ENCODE results near the gene RGL1.
A peak's percentile ranks its signal among the peaks of the same experiment; 100 is the strongest.
"Not testable (repeated sequence)": the region's sequence is repeated elsewhere in the genome, so short reads cannot be mapped to it uniquely, and the experiment has no call there.

RGL1 gene

GRCh38 chr1:183804916-183805841 is at the start of gene RGL1:
Gene RGL1, plus strand, starts transcription at chr1:183805120. Its CDS starts 178 bp downstream, at chr1:183805298.
- in situ Hi-C loops (cut with HindIII; ENCODE audit: low pct_ligation_motif_present, low pct_unique_long_range_greater_than_20kb, low sequenced_read_pairs): no loop called here
- peak; percentile 66 for DNase-seq

DNA sequence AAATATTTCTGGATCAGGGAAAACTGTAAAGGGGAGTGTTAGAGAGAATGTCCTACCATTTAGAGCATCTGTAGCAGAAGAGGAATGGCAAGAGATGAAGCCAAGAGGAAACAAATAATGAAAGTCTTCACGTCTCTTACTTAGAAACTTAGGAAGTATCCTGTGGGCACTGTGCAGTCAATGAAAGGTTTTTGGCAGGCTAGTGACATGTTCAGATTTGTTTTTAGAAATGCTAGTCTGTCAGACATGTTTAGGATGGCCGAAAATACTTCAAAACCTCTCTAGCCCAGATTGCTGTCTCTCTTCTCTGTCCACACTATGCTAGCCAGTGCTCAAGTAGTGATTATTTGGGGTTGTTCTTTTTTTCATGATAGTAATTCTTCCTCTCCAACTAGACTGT is 48.6 kb upstream of the RGL1 start:
- in situ Hi-C loops (cut with HindIII; ENCODE audit: low pct_ligation_motif_present, low pct_unique_long_range_greater_than_20kb, low sequenced_read_pairs): no loop called here

DNA sequence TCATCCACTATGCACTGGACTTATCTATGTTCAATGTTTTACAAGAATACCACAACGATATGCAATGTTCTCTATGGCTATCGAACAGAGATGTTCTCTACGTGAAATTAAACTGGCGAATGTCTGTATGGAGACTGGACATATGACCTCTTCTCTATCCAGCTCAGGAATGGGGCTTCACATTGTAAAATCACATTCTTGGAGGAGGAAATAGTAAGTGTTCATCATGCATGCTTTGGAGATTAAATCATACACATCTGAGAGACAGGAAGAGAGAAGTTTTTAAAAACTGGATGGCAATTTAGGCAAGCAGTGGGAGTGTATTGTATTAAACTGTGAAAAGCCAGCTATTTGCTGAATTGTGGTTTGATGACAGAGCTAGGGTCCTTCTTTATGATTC is 47.9 kb upstream of the RGL1 start:
- DNase-seq: peak; percentile 73
- in situ Hi-C loops (cut with HindIII; ENCODE audit: low pct_ligation_motif_present, low pct_unique_long_range_greater_than_20kb, low sequenced_read_pairs): no loop called here

More for the DNA sequence above, 48.6 kb upstream of the RGL1 start:
- no peak for DNase-seq

DNA sequence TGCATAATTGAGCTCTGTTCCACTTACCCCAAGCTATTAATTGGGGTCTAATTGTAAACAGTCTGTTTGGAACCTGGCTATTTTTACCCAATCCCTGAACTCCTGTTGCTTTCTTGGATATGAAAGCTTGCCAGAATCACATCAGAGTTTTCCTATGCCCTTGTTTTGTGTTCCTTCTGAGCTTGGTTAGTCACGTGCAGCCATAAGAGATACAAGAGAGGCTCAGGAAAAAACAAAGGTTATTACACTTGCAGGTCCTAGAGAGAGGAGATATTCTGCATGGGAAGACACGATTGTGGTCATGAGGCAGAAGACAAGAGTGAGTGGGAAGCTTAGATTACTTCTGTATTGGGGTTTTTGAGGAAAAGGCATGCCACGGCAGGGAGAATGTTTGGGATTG is 46.0 kb upstream of the RGL1 start:
- in situ Hi-C loops (cut with HindIII; ENCODE audit: low pct_ligation_motif_present, low pct_unique_long_range_greater_than_20kb, low sequenced_read_pairs): no loop called here
- DNase-seq: no peak

DNA sequence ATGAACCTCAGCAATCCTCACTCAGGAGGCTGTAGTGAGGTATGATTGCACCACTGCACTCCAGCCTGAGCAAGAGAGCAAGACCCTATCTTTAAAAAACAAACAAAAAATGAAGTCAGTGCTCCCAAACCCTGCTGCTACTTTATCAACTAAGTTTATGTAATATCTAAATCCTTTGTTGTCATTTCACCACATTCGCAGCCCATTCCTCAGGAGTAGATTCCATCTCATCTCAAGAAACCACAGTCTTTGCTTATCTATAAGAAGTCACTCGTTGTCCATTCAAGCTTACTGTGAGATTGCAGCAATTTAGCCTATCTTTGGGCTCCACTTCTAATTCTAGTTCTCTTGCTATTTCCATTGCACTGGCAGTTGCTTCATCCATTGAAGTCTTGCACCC is 44.3 kb upstream of the RGL1 start:
- in situ Hi-C loops (cut with HindIII; ENCODE audit: low pct_ligation_motif_present, low pct_unique_long_range_greater_than_20kb, low sequenced_read_pairs): no loop called here
- DNase-seq: no peak

DNA sequence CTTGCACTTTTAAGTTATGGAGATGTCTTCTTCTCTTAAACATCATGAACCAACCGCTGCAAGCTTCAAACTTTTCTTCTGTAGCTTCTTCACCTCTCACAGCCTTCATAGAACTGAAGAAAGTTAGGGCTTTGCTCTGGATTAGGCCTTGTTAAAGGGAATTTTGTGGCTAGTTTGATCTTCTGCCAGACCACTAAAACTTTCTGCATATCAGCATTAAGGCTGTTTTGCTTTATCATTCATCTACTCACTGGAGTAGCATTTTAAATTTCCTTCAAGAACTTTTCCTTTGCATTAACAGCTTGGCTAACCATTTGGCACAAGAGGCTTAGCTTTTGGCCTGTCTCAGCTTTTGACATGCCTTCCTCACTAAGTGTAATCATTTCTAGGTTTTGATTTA is 43.0 kb upstream of the RGL1 start:
- in situ Hi-C loops (cut with HindIII; ENCODE audit: low pct_ligation_motif_present, low pct_unique_long_range_greater_than_20kb, low sequenced_read_pairs): no loop called here

GRCh38 chr1:183762856-183763255 is 42.1 kb upstream of the RGL1 start:
- in situ Hi-C loops (cut with HindIII; ENCODE audit: low pct_ligation_motif_present, low pct_unique_long_range_greater_than_20kb, low sequenced_read_pairs): not testable (repeated sequence)

More for the DNA sequence above, 43.0 kb upstream of the RGL1 start:
- no peak for DNase-seq

DNA sequence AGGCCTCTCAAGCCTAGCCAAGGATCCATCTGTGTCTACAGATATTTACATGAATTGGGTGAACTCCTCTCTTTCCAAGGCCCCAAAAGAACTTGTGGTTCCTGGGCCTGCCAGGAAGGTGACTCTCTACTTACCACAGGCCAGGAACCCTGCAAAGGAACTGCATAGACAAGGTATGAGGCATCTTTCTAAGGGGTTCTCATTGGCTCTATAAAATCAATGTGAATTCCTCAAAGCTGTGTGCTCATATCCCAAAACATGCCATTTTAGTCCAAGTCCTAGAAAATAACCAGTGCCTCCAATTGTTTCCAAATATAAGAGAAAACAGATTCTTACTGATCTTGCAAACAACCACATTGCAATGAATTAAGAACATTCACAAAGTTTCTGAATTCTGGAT is 39.9 kb upstream of the RGL1 start:
- DNase-seq: no peak
- in situ Hi-C loops (cut with HindIII; ENCODE audit: low pct_ligation_motif_present, low pct_unique_long_range_greater_than_20kb, low sequenced_read_pairs): no loop called here

More at GRCh38 chr1:183762856-183763255, 42.1 kb upstream of the RGL1 start:
- DNase-seq: not testable (repeated sequence)

DNA sequence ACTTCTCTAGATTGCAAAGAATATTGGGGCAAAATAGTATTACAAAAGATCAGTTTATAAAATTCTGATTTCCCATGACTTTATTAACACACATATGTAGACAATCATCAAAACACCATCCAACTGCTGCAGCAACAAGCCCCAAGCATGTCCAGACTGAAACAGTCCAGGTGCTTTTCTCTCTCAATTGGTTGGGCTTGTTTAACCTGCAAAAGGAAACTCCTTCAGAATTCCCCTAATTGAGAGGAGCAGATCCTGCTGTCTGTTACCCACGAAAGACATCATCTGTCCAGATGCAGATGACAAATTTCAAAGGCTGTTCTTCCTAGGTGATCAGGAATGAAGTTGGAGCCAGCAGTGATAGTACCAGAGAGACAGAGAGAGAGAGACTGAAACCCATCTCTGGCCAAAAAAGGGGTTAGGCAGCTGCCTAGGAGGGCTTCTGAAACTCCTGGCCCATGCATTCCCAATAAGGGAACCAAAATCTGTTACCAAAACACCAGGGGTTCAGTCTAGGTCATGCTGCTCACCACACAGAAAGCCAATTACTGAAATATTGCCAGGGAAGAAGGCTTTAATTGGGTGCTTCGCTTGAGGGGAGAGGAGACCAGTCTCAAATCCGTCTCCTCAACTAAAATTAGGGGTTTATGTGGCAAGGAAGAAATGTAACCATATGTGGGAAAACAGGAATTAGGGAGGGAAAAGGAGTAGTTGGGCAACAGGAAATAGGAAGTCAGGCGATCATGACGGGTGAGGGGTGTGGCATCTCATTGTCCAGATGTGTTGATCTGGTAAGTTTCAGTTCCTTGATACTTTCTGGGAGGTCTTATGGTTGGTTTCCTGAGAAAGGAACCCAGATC is 34.7 kb upstream of the RGL1 start:
- in situ Hi-C loops (cut with HindIII; ENCODE audit: low pct_ligation_motif_present, low pct_unique_long_range_greater_than_20kb, low sequenced_read_pairs): no loop called here
- DNase-seq: no peak

DNA sequence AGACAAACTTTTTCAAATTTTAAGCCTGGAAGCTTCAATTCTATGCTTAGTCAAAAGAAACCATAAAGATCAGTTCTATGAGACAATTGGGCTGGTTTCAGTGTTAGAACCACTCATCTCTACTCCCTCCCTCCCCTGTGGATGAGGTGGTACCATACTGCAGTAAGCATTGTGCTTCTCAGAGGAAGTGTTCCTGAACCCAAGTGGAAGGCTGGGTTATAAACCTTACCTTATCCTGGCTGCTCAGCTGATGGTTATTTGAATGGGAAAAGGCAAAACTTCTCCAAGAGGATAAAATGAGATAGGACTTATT is 34.1 kb upstream of the RGL1 start:
- DNase-seq: no peak
- in situ Hi-C loops (cut with HindIII; ENCODE audit: low pct_ligation_motif_present, low pct_unique_long_range_greater_than_20kb, low sequenced_read_pairs): no loop called here

DNA sequence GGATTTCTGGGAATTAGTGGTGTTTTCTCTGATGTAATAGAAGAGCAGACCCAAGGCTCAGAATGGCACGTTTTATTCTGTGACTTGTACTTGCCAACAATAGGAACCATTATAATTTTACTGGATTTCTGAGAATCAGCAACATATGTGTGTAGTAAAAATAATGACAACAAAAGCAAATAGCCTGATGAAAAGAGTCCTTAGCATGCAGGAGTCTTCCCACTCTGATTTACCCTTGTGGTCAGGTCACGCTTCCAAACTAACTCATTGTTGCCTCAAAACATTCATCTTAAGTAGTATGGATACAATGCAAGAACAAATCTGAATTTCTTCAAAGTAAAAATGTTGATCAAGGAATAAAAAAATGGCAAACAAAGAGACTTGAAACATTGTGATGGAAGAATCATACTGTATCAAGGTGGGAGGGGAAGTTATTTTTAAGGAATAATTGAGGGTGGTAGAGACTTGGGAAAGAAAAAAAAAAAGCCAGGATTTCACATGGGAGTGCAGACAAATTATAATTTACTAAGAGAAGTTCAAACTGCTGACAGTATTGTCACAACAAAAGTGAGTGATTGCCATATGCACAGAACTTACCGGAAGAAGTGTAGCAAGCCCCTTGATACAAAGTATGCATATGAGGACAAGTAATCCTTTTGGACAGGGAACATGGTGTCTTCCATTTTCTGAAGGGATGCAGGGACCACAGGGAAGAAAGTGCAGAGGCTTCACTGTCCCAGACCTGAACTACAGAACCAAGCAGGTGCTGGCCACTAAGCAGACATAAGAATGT is 31.2 kb upstream of the RGL1 start:
- DNase-seq: no peak
- in situ Hi-C loops (cut with HindIII; ENCODE audit: low pct_ligation_motif_present, low pct_unique_long_range_greater_than_20kb, low sequenced_read_pairs): no loop called here

GRCh38 chr1:183774938-183775337 is 30.0 kb upstream of the RGL1 start:
- in situ Hi-C loops (cut with HindIII; ENCODE audit: low pct_ligation_motif_present, low pct_unique_long_range_greater_than_20kb, low sequenced_read_pairs): no loop called here
- no peak for DNase-seq

GRCh38 chr1:183776731-183777130 is 28.2 kb upstream of the RGL1 start:
- no peak for DNase-seq
- in situ Hi-C loops (cut with HindIII; ENCODE audit: low pct_ligation_motif_present, low pct_unique_long_range_greater_than_20kb, low sequenced_read_pairs): no loop called here

DNA sequence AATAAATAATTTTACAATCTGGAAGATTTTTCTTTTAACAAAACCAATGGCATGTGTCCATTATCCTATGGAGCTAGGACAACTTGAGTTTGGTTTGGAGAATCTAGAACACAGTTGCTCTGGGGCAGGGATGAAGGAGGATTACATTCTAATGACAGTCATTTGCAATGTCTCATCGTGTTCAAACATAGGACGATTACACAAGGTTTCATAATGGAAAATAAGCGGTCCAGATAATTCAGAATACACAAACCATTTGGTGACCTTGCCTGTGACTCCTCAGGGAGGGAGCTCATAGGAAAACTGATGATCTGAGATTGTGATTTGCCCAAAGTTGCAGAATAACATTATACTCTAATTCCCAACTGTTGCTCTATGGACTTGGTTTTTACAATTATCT is 27.6 kb upstream of the RGL1 start:
- in situ Hi-C loops (cut with HindIII; ENCODE audit: low pct_ligation_motif_present, low pct_unique_long_range_greater_than_20kb, low sequenced_read_pairs): no loop called here
- no peak for DNase-seq

GRCh38 chr1:183778045-183778444 is 26.9 kb upstream of the RGL1 start:
- no peak for DNase-seq
- in situ Hi-C loops (cut with HindIII; ENCODE audit: low pct_ligation_motif_present, low pct_unique_long_range_greater_than_20kb, low sequenced_read_pairs): no loop called here

DNA sequence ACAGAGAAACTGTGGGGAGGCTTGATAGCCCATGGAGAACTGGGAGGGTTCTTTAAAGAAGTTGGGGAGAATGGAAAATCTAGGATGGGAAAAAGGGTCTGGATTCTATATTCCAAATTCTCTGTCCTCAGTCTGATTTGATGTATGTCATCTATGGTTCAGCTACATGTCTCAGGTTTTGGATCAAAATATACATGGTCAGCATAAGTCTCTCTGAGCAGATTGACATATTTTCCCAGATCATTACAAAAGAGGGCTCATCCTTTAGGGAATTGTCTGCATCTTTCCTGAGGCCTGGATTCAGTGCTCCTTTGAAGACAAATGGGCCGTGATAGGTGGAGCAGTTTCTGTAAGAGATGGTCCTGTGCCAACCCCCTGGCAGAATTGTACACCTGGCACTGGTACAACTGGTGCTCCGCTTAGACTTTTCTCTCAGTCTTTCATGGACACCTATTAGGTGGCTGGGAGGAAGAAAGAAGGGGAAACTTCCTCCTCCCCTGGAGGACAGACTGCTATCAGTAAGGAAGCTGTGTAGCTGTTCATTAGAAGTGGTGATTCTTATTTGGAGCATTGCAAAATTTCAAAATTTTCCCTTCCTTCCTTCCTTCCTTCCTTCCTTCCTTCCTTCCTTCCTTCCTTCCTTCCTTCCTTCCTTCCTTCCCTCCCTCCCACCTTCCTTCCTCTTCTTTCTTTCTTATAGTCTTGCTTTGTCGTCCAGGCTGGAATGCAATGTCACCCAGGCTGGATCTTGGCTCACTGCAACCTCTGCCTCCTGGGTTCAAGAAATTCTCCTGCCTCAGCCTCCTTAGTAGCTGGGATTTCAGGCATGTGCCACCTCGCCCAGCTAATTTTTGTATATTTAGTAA is 26.1 kb upstream of the RGL1 start:
- in situ Hi-C loops (cut with HindIII; ENCODE audit: low pct_ligation_motif_present, low pct_unique_long_range_greater_than_20kb, low sequenced_read_pairs): no loop called here
- DNase-seq: no peak

DNA sequence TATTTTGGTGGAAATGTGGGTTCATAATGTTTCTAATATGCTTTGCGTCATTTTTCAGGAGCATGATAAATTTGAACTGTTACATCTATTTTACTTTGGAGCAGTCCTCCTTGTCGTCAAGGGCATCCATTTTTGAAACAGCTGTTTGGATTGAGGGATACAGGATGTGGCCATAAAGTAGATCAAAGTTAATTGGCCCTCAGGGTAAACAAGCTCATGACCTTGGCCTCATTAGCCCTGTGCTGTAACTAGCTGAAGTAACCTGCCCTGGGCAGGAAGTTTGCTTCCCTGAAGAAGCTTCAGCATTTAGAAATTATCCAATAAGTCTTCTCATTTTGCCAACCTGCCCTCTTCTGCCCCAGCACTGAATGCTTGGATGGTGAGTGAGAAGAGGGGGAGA is 24.8 kb upstream of the RGL1 start:
- DNase-seq: no peak

DNA sequence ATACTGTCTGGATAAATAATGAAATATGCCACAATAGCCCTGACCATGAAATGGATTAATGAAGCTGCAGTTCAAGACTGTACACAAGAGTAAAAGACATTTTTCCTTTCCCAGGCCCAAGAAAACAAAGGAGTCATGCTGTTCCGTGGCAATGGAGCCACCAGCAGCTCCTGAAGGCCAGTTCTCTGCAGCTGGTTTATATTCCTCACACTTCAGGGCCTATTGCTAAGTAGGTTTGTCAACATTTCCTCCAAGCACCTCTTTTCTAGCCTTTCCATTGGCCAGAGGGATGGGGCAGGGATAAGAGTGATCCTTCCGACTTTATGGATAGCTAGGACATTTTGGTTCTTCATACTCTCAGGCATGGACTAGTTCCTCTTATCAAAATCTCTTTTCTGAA is 24.2 kb upstream of the RGL1 start:
- no peak for DNase-seq
- in situ Hi-C loops (cut with HindIII; ENCODE audit: low pct_ligation_motif_present, low pct_unique_long_range_greater_than_20kb, low sequenced_read_pairs): no loop called here

More for the DNA sequence above, 24.8 kb upstream of the RGL1 start:
- in situ Hi-C loops (cut with HindIII; ENCODE audit: low pct_ligation_motif_present, low pct_unique_long_range_greater_than_20kb, low sequenced_read_pairs): no loop called here

All from ACHN (cell line).